NCI-H524 (cell line): ENCODE data around the gene JPT1.
A peak's percentile ranks its signal among the peaks of the same experiment; 100 is the strongest.

Source experiments
- DNase-seq, 2 experiments: peaks; one replicate each; lab custom pipeline; 2025; lab: John Stamatoyannopoulos, UW

Gene JPT1

DNA sequence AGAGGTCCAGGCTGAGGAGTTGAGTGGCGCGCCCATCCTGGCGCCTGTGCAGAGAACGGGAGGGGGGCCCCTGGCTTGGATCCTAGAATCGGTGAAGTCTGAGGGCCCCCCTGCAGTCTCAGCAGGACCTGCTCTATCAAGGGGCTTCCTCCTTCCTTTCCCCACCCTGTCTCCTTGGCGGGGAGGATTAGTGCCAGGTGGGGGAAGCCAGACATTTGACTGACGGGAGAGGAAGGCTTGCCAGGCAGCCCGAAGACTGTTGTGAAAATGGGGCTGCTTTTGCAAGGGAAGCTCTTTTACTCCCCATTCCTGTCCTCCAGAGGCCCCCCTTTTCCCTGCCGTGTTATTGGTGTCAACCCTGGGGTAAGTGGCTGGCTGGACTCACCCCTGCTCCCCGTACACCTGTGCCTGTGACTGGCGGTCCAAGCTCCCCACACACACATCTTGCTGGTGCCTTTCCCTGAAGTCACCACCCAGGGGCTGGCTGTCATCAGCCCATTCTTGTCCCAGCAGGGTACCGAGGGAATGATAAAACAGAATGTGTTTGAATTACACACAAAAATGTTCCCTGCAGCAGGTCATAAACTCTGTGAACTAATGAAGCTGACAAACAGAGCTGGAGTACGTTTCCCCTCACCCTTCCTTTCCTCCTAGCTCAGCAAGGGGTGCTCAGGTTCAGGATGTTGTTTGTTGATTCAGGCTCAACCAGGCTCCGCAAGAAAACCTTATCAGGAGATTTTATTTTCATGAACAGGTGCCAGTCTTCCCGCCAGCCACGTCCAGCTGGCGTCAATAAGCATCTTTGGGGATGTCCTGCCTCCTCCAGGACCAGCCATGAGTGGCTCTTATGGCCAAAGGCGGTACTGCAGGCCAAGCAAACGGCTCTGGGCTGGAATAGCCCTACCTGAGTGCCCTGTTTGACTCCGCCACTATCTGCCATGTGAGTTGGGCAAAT, 48.9 kb downstream of the JPT1 start:
- peak; percentile 95 to 98 for DNase-seq

DNA sequence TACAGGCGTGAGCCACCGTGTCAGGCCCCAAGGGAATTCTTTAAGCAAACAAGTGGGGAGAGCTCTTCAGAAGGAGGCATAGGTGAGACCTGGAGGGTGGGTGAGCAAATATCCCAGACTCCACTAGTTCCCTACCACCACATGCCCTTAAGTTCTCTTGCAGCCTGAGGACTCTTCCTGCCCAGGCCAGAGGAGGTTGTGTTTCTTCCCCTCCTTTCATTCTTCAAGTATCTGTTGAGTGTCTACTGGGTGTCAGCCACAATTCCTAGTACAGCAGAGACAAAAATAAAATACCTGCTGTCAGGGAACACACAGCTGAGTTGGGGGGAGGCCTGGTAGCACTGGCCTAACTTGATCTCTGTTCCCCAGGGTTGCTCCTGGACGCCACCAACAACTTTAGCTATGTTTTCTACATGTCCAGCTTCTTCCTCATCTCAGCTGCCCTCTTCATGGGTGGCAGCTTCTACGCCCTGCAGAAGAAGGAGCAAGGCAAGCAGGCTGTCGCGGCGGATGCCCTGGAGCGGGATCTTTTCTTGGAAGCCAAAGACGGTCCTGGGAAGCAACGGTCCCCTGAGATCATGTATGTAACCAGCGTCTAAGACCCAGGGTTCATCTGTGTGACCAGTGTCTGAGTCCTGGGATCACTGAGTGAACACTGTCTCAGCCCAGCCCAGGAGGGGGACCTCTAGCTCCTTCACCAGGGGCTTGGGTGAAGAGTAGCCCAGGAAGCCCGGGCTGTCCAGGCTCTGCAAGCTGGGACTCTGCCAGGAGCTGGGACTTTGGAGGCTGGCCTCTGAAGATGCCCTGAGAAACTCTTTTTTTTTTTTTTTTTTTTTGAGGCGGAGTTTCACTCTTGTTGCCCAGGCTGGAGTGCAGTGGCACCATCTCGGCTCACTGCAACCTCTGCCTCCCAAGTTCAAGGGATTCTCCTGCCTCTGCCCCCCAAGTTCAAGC, 50.4 kb downstream of the JPT1 start:
- DNase-seq: no peak

- DNase-seq: no peak
These were observed 51.9 kb downstream of the JPT1 start for GRCh38 chr17:75102385-75102821.

DNA sequence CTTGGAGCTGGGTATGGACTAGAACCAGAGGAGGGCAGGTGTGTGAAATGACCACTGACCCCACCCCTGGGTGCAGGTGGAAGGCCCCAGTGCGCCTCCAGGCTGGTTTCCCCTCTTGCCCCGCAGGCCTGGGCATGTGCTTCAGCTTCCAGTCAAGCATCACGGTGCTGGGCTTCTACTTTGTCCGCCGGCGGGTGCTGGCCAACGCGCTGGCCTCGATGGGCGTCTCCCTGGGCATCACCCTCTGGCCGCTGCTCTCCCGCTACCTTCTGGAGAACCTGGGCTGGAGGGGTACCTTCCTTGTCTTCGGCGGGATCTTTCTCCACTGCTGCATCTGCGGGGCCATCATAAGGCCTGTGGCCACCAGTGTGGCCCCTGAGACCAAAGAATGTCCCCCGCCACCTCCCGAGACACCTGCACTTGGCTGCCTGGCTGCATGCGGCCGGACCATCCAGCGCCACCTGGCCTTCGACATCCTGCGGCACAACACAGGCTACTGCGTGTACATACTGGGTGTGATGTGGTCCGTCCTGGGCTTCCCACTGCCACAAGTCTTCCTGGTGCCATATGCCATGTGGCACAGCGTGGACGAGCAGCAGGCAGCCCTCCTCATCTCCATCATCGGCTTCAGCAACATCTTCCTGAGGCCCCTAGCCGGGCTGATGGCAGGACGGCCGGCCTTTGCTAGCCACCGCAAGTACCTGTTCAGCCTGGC, 54.3 kb downstream of the JPT1 start:
- no peak for DNase-seq

DNA sequence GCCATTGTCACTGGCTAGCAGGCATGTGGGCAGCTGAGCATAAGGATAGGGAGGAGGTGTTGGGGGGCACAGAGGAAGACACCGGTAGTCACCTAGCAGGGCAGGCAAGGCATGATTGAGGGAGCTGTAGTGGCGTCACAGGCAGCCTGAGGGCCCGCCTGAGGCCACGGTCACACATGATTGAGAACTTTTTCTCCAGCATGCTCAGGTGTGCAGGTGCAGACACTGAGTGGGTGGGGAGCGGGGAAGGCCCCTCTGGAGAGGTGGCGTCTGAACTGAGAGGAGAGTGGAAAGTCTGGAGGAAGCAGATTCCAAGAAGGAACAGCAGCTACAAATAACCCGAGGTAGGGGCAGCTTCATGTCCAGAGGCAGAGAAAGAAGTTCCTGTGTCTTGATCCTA, 55.5 kb downstream of the JPT1 start:
- DNase-seq: no peak

GRCh38 chr17:75097865-75098264, 56.4 kb downstream of the JPT1 start:
- DNase-seq: no peak

GRCh38 chr17:75096082-75096625, 58.2 kb downstream of the JPT1 start:
- no peak for DNase-seq

DNA sequence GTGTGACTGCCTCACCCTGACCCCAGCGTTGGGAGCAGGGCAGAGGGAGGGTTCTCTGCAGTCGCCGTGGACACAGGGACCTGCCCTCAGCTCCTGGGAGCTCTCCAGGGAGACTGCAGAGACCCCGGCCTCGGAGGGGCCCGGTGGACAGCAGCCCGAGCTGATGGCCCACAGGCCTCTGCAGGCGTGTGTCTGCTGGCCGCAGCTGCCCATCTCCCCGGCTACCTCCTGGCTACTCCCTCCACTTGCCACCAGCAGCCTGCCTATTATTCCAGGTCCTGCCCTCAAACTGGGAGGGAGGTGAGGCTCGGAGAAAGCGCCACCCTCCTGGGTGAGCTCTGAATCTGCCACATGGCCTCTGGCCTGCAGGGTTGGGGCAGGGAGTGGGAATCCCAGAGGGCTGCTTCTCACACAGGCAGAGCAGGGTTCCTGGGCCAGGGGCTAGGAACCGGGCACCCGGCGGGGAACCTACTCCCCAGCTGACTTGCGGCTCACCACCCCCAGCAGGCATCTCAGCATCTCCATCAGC, 59.4 kb downstream of the JPT1 start:
- no peak for DNase-seq

DNA sequence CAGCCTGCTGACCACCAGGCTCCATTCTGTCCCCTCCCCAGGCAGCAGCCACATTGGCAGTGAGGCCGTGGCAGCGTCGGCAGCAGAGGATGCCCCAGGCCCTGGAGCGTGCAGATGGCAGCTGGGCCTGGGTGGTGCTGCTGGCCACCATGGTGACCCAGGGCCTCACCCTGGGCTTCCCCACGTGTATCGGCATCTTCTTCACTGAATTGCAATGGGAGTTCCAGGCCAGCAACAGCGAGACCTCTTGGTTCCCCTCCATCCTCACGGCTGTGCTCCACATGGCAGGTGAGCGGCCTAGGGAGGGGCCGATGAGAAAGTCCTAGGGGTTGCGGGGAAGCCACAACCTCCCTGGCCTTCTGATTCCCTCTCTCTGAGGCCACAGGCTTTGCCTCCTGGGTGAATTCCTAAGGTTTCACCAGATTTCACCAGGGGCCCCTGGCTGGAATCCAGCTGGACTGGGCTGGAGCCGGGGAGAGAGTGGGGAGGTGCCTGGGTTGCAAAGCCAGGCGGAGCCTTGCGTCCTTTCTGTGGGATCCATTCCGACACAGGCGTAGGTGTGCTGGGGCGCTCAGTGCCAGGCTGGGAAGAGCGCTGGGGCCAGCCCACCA, 60.7 kb downstream of the JPT1 start:
- no peak for DNase-seq

- no peak for DNase-seq
These were observed 62.4 kb downstream of the JPT1 start for GRCh38 chr17:75091855-75092327.

DNA sequence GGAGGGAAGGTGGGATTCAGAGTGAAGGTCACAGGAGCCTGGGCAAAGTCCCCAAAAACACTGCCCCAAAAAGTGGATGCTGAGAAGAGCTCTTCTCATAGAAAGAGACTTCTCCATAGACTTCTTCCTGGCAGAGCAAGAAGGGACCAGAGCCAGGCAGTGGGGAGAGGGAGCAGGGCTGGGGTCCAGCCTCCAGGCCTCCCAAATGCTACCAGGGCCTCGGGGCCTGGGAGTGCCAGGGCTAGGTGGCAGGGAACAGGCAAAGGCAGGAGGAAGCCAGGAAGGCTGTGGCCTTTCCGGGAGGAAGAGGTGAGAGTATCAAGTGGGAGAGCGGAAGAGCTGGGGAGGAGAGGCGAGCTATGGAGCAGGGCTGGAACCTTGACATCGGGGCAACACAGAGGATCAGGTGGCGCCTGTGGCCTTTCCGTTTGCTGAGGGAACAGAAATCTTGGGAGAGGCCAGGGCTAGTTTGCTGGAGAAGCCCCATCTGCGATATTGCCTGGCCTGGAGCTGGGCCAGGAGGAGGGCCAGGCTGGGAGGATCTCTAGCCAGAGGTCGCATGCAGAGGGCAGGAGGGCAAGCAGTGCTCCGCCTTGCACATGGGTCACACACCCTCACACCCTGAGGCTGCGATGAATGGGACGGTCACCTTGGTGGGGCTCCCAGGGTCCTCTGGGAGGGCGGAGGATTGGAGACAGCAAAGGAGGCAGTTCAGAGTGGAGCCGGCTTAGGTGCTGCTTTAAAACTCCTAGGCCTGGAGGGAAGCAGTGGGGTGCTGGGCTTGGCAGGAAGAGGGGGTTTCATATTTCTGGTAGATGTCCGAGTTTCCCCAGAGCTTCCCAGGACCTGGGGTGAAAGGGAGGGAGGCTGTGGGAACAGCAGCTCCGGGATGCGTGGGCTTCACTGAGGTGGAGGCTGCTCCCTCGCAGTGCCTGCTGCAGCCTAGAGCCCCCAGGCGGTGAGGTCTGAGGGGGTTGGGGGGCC, 63.1 kb downstream of the JPT1 start:
- no peak for DNase-seq

DNA sequence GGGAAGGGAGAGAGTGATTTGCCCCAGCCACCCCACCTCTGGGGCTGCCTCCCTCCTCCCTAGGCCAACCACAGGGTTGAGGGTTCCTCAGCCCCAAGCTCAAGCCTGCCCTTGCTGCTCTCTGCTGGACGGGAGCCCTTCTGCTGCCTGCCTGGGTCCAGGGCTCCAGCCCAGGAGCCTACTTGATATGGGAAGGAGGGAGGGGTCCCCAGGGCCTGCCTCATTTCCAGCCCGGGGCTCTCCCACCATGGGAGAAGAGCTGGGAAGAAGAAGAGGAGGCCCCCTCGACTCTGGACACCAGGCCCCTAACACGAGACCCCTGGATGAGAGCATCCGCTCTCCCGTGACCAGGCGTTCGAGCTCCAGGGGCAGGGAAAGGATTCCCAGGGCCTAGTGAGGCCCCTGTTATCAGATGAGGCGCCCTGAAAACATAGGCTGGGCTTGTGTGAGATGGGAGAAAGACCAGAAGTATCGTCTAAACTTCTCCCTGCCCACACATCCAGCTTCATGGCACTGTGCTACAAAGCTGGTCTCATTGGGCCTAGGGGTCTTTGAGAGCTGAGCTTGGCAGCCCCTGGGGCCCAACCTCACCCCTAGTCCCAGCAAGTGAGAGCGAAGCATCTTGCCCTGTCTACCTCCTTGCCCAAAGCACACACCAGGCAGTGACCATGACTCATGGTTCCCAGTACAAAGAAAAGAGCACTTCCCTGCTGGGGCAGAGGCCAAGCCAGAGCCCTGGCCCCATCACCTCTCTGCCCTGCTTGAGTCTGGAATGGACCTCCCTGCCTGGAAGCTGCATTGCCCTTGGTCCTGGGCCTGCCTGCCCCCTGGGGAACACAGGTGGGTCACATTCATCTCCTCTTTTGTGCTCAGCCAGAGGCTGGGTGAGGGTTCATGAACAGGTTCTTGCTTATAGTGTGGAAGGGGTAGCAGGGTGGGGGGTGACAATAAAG, 65.6 kb downstream of the JPT1 start:
- DNase-seq: no peak

DNA sequence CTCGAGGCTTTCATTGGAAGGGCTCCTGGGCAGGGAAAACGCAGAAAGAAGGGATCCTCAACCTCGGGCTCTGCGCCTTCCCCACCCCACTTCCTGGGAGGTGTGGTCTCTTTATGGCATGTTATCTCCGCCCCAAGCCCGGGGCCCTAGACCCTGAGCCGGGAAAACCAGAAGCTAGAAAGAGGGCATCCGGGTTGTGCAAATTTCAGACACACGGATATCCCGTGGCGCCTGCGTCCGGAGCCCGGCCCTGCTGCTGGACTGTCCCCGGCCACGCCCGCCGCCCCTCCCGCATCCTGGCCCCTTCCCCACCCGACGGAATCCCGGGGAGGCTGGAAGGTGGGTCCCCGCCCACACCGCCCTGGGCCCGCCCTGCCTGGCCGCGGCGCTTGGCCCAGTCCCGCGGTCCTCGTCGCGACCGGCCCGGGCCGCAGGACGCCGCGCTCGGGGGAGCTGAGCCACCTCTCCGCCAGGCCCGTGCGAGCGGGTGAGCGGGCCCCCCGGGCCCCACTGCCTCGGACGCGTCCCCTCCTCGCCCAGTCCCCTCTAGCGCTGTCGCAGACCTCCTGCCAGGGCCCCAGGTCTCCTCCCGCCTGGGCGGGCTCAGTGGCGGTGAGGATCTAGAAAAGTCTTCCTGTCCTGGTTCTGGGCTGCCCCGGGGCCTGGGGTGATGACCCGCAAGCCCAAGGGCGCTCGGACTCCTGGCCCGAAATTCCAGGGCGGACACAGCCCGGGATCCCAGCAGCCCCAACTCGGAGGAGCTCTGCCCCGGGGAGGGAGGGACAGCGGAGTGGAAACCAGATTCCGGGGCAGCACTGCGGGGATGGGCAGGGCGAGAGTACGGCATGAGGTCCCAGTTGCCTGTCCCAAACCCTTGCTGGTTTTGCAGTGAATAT, 66.5 kb downstream of the JPT1 start, which contains the start of gene SLC16A5:
Gene SLC16A5 (plus strand): TSS at position 397 of the 896 bp plus-strand sequence. CDS start 5,683 bp downstream, outside the sequence.
- DNase-seq: no peak

GRCh38 chr17:75087182-75087557, 67.1 kb downstream of the JPT1 start:
- no peak for DNase-seq

DNA sequence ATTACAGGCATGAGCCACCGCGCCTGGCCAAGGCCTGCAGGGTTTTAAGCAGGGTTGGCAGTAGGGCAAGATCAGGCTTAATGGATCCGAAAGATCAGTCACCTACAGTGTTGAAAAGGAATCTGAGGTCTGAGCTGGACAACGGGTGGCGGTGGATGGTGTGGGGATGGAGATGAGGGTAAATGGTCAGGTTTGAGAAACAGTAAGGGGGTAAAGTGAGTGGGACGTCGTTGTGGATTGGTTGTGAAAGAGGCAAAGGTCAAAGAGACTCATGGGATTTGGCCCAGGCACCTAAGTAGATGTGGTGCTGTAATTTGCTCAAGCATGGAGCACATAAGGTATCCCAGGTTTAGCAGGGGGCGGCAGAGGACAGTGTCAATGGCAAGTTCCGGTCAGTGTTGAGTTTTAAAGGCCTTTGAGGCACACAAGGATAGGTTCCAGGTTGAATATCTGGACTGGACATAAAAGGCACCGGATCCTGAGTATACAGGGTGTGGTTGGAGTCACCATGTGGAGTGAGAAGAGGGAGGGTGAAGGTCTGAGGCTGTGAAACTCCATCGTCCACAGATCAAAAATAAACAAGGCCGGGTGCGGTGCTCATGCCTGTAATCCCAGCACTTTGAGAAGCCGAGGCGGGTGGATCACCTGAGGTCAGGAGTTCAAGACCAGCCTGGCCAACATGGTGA, 67.7 kb downstream of the JPT1 start:
- DNase-seq: no peak
